Activated naive CD4-positive, alpha-beta T cell treated with Interleukin-2 at 50 U/mL for 16 hours (primary cell): ENCODE data around the gene NGEF.

Experiments
- DNase-seq: peaks from one replicate; pipeline ENCODE4 v3.0.0-alpha.2; 2020

The NGEF gene

DNA sequence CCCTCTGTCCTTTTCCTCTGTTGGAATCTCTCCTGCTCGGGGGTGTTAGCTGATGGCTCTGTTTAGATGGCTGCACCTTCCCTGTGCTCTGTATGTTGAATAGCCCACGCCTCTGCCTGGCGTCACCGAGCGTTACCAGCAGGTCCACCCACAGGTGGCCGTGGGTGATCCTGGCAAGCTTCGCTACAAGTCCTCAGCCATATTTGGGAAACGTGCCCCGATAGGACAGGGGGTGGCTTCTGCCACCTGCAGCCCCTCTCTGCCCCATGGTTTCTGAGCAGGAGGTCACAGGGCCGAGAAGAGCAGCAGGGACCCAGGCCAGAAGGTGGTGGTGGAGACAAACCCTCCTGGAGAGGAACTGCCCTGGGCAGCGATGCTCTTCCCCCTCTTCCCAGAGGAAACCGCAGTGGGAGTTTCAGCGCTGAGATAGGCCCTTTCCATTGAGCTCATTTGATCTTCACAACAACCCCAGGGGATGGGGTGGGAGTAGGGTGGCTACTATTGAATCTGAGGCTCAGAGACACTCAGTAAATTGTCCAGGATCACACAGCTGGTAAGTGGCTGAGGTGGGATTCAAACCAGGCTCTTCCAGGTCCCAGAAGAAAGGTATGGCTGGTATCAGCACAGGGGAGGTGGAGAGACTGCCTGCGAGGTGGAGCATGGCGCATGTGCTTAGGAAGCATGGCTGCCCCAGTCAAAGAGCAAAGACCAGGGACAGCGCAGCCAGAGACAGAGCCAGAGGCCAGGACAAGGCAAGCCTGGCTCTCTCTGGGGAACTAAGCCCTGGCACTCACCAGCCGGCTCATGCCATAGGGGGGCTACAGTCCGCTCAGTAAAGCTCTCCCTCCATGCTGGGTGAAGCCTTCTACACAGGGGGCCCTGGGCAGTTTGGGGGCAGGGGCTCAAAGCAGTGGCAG is 15.0 kb downstream of the NGEF start:
- no peak for DNase-seq

DNA sequence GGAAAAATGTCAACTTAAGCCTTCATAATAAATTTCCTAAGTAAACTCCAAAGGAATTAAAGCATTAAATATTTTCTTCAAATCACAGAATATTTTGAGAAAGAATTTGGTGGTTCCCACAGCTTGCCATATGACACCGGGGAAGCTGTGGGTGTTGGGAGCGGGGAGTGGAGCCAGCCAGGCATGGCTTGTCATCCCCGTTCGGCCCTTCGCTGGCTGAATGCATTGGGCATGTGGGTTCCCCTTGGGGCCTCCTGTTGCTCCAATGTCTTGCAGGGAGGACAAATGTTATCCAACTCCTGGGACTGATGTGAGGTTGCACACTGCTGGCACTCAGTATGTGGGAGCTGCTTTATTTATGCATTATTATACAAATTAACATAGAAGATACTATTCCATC is 18.6 kb downstream of the NGEF start:
- no peak for DNase-seq

DNA sequence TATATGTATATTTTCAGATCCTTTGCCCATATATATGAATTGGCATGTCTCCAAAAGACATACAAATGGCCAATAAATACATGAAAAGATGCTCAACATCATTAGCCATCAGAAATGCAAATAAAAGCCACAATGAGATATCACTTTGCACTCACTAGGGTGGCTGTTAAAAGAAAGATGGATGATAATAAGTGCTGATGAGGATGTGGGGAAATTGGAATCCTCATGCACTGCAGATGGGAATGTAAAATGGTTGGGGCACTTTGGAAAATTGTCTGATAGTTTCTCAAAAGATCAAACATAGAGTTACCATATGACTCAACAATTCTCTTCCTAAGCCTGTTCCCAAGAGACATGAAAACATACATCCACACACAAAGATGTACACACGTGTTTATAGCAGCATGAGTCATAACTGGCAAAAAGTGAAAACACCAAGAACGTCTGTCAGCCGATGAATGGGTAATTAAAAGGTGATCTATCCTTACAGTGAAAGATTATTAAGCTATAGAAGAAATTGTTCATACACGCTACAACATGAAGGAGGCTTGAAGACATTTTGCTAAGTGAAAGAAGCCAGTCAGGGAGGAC is 19.7 kb downstream of the NGEF start:
- no peak for DNase-seq

DNA sequence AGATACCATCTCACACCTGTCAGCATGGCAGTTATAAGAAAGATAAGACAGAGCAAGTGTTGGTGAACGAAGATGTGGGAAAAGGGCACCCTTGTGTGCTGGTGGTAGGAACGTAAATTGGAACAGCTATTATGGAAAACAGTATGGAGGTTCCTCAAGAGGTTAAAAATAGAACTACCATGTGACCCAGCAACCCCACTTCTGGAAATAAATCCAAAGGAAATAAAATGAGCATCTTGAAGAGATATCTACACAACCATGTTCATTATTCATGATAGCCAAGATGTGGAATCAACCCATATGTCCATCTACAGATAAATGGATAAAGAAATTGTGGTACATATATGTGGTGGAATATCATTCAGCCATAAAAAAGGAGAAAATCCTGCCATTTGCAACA is 26.9 kb downstream of the NGEF start:
- DNase-seq, result no peak

DNA sequence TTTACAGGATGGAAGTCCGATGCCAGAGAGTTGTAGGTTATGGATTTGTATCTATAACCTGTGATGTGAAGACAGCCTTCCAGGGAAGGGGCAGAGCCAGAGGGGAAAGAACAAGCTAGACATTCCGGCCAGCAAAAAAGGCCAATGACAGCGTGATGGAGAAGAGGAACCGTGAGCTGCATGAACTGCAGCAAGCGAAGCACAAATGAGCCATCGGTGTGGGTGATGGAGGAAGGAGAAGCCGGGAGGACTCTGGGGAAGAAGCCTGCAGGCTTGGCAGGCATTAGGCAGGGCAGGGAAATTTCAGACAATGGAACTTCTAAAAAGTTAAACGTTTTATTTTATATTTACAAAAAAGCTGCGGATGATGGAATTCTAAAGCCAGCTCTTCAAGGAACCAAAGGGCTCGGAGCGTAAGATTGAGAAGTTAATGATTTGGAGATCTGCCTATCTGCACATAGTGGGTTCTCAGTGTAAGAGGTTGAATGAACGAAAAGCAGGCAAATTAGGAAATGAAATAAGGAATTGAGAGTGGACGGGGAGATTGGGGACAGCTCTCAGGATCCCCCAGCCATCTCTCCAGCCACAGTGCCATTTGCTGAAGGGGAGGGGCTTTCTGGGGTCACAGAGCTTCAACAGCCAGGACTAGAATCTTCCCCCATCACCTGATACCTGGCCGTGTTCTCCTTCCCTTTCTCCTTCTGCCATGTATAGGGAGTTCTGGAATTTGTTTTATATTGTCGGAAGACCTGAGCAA is 28.4 kb downstream of the NGEF start:
- no peak for DNase-seq

DNA sequence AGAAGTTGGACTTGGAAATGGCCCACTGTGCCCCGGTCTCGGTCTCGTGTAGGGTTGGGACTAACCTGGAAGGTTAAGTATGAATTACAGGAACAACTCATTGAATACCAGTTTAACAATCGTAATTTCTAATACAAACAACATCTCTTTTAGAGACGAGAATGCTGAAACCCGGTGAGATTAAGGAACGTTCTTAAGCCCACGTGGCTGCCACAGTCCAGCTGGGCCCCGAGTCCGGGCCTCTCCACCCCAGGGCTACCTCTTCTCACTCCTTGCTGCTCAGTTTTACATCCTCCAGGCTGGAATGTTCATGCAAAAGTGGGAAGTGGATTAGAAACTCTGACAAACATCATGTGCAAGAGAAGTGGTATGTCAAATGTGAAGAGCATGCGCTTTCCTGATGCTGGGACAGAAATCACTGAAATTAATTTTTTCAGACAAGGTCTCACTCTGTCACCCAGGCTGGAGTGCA is 29.4 kb downstream of the NGEF start:
- DNase-seq, result no peak

DNA sequence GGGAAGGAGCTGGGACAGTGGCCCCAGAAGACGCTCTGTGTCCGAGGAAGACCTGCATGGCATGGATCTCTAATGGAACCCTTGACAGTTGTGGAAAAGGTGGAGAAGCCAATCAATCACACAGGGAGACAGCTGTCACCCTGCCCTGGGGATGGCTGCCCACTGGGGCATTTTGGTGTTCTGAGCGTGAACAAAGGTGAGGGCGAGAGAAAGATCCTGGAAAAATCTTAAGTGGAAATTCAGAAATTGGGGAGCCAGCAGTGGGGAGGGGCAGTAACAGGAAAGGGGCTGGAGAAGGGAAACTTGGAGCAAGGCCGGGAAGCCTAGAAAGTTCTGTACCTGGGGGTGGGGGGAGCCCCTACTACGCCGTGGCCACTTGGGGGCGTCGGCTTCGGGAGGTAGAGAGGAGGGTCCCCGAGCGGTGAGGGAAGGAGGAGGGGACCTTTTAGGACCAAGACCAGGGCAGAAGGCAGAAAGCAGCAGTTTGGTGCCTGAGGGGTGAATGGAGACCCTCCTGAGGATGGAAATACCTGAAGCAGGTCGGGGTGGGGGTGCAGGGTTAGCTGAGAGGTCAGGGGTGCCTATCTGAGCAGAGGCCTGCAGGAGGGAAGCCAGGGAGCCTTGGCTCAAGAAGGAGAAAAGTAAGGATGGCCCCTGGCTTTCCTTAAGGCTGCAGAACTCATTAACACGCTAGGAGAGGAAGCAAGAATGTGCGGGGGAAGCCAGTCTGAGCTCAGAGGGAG is 30.0 kb downstream of the NGEF start:
- no peak for DNase-seq

DNA sequence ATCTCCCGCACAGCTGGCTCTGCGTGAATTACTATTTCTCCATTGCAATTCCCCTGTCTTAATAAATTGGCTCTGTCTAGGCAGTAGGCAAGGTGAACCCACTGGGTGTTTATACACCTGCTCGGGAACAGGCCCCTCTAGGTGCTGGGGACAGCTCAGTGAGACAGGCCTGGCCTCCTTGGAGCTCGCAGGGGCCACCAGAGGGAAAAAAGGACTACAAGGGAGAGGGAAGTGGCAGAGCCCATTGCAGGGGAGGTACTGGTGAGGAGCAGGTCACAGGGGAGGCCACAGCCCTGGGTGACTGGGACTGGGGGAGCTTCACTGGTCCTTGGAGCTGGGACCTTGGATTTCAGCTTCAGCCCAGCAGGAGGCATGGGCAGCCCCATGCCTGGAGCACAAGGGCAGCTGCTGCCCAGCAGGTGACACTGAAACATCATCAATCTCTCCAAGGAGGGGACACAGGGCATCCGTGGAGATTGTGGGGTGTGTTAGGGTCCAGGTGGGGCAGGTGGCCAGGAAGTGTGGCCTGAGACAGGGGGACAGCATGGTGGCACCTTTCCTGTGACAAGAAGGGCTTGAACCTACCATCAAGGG is 31.2 kb downstream of the NGEF start:
- no peak for DNase-seq

DNA sequence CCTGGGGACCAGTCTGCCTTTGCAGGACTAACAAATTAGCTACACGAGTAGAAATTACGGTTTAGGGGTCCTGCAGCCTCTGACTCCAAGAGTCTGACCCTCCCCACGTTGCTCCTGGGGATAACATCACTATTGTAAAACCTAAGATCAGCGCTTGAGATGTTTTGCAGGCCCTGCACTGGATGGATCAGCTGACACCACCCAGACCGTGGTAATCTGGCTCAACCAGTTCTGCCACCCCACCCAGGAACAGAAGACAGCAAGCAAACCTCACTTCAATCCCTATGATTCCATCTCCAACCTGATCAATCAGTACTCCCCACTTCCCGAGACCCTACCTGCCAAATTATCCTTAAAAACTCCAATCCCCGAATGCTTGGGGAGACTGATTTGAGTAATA is 31.7 kb downstream of the NGEF start:
- DNase-seq, result no peak

DNA sequence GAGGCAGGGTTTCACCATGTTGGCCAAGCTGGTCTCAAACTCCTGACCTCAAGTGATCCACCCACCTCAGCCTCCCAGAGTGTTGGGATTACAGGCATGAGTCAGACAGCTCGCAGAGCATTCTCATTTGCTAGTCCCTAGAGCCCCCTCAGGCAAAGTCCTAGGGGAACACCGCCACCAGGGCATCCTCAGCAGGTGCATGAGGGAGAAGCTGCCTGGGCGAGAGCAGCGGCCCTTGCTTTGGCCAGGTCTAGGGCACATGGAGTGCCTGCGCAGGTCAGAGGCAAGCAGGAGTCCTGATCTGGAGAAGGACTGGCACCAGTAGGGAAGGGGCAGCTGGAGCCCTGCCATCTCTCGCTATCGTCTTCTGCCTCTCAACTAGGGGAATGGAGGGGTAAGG is 32.4 kb downstream of the NGEF start:
- DNase-seq, result no peak

DNA sequence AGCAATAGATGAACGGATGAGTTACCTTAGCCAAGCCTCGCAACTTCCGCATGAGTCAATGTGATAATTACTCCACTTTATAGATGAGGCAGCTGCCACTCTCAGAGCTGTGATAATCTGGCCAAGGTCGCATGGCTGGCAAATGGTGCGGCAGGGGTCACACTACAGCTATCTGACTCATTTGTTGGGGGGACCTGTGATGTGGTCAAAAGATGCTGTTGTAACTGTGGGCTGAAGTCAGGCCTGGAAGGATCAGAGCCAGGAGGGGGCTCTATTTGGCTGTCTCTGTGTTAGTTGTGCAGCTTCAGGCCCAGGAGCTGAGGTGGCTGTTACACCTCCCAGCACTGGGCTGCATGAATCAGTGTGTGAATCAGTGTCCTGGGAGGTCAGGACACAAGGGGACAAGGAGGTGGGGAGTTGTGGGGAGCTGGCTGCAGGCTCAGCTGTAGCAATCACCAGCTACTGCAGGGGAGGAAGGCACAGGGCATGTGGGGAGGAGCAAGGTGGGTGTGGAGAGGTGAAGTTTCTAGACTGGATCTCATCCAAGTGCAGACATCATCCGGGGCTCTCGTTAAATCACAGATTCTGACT is 33.1 kb downstream of the NGEF start:
- DNase-seq, result no peak

DNA sequence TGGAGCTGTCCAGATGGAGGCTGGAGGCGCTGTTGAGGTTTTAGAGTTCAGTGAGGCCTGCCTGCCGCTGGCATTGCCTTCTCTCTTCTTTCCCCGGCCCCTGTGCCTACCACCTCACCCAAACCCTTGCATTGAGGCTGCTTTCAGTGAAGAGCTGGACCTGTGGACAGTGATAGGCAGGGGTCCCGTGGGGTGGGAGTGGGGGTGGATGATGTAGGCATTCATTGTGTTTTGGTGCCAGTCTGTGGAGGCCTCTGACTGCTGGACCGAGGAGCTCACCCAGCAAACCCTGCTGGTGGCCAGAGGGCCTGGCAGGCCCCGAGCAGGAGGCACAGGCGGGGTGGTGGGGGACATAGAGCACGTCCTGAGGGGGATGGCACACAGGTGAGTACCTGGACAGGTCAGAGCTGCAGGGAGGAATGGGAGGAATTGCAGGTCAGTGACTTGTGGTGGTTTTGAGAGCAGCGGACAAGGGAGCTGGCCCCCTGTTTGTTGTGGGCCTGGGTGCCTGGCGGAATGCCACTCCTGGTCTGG is 35.6 kb downstream of the NGEF start:
- no peak for DNase-seq

DNA sequence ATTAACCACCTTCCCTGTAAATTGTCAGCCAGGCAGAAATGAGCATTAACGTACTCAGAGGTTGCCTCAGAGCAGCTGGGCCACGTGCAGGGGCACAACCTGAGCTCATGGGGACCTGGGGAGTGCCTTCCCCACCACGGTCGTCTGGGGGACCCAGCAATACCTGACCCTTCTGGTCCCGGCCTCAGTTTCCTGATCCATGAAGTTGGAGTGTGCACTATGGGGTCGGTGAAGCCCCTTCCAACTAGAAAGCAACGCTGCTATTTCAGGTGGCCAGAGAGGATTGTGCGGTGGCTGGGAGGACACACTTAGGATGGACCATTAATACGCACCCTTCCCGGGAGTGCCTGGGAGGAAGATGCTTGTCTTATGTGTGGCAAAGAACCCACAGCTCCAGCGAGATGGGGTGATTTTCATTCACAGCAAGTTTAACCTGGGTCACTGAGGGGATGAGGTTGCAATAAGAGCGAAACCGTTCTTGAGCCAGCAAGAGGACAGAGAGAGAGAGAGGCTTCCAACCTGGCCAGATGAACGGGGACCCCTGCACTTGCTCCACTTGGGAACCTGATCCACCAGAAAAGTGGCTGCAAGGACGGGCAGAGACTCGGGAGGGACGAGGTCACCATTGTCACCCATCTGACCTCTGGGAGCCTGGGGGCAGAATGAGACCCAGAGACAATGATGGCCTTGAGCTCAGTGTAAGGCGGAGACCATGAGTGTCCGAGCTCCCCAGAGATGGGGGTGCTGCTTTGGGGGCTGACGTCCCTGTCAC is 36.2 kb downstream of the NGEF start:
- DNase-seq, result no peak

DNA sequence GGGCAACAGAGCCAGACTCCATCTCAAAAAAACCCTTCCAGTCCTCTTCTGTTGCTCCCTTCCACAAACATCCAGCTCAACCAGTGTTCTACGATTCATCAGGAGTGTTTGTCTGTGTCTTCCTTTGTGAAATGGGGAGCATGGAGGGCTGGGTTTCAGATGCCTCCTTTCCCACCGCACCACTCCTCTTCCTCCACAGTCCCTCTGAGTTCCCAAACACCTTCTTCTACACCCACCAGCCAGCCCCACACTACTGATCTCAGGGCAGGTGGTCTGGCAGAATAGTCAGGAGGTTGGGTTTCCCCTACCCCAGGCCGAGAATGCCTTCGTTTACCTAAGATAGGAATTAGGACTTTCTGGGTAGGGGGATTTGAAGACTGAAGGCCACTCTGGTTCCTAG is 36.9 kb downstream of the NGEF start:
- DNase-seq, result no peak

DNA sequence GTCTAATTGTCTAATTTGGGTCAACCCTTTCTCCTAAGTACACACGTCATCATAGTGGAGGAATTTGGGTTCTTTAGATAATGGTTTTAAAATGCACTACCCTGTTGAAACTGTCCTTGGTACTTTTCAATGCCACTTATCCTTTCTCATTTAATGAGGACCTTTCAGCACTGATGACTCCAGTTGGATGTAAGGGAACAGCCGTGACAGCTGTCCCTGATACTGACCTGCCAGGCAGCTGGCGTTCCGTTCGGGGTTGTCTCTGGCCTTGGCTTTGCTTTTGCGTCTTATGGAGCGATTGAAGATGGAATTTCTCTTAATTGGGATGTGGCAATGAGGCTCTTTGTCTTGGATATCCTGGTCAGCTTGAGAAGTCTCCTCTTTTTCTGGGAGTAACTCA is 38.7 kb downstream of the NGEF start:
- DNase-seq, result no peak

DNA sequence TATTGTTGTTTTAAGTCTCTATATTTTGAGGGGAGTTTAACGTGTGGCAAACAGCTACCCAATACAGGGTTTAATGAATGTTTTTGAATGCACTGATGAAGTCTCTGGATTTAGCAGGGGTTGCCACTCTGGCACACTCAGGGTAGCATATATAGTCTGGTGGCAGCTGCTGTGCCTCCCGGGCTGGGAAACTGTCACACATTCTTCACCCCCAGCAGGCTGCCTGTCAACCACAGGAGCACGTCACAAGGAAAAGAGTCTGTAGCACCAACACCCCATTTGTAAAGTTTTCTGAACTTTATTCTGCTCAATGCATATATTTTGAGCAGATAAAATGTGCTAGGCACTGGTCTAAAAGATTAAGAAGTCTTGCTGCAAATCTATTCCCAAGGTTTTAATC is 39.3 kb downstream of the NGEF start:
- no peak for DNase-seq

DNA sequence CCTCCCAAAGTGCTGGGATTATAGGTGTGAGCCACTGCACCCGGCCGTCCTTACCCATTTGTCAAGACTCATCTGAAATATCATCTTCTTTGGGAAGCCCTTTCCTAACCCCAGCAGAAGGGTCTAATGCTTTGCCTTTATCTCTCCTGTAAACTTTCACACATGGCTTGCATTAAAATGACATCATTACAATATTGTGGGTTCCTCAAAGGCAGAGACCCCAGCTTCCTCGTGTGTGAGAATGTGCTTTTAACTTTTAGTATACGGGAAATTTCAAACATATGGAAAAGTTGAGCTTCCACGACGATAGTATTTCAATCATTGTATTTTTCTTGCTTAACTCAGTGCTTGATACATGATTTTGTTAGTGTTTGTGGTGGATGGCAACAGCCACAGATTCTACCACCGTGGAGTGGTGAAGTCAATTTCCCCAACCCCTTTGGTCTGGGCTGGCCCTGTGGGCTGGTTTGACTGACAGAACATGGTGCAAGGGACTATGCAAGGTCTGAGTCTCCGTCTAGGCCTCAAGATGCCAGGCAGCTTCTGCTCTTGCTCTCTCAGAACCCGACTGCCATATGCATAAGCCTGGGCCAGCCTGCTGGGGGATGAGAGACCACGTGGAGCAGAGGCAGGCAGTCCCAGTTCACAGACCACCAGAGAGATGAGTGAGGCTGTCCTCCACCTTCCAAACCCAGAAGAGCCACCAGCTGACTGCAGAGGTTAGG is 39.9 kb downstream of the NGEF start:
- no peak for DNase-seq

DNA sequence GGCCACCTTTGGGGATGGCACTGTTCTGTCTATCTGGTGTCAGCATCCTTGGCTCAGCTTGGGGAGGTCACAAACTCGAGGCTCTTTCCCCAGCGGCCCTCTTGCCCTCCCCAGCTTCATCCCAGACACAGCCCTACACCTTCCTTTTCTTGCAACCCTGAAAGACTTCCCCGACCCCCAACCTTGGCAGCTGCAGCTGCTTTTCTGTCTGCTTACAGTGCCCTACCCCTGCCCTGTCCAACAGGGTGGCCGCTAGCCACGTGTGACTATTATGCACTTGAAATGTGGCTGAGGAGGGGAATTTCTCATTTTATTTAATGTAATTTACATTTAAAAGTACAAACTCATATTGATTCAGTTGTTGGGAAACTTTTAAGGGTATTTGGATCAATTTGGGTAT is 41.3 kb downstream of the NGEF start:
- no peak for DNase-seq

DNA sequence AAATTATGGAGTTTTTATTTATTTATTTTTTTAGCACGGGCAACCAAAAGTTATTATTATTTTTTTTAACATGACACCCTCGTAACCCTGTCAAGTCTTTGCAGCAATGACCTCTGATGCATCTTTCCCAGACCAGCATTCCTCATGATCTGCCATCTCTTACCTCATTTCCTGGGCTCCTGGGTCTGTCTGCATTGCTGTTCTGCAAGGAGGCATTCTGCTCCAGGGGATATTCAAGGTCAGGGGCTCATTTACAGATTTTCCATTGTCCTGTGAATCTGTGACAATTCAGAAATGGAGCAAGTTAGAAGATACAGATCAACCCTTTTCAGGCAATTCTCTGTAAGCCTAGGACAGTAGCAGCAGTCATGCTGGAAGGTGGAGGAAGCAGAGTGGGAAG is 43.0 kb downstream of the NGEF start:
- DNase-seq, result no peak

DNA sequence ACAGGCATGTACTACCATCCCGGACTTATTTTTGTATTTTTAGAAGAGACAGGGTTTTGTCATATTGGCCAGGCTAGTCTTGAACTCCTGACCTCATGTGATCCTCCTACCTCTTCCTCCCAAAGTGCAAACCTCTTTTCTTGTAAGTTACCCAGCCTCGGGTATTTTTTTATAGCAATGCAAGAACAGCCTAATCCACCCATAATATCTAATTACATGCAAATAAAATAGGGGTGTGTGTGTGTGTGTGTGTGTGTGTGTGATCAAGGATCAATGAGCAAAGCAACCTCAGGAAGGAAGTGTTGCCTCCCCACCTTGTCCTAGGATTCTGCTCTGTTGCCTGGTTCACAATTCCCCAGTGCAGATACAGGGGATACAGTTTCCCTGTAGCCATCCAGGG is 45.6 kb downstream of the NGEF start:
- DNase-seq, result no peak

DNA sequence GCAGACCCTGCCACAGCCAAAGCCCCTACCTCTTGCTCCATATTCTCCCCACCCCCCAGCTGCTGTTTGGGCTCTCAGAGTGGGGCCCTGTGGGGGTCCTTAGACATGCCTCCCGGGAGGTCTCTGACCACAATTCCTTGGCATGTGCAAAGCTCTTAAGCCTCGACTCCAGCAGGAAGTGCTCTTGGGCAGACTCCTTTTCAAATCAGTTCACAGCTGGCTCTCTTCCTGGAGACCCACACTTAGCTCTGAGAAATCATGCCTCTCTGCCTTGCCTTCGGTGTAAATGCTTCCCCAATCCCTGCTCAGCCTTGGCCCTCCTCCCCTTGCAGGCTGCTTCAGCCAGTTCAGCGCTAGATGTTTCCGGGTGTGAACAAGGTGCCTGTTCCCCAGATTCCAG is 46.9 kb downstream of the NGEF start:
- DNase-seq, result no peak
